Gastroesophageal sphincter (tissue), 3 donors: Measurements from ENCODE around the gene CCDC60.
"Not testable (repeated sequence)": the region's sequence is repeated elsewhere in the genome, so short reads cannot be mapped to it uniquely, and the experiment has no call there.

Experiments
- CTCF ChIP-seq, 4 experiments: fragments of 200-600 bp in 2 of 4; fragments of 450-650 bp in 2 of 4; sonication (generic) in 1 of 4; IDR thresholded peaks; one replicate each; pipeline ENCODE4 v1.5.1; 2017 to 2019; ENCODE audit warnings: antibody characterized with exemption in 4 of 4, mild to moderate bottlenecking in 2 of 4, moderate library complexity in 2 of 4
- EP300 ChIP-seq: sonication (generic); formaldehyde crosslinking; IDR thresholded peaks from one replicate; pipeline ENCODE4 v1.6.1; 2017; ENCODE audit warnings: antibody characterized with exemption, mild to moderate bottlenecking
- POLR2A ChIP-seq, 2 donors: fragments of 450-650 bp; IDR thresholded peaks; one replicate each; pipeline ENCODE4 v1.6.1; 2017; ENCODE audit warnings: antibody characterized with exemption in 2 of 2, mild to moderate bottlenecking in 2 of 2, moderate library complexity in 1 of 2
- POLR2AphosphoS5 ChIP-seq: sonication (generic); formaldehyde crosslinking; IDR thresholded peaks from one replicate; pipeline ENCODE4 v1.6.1; 2017; ENCODE audit warnings: antibody characterized with exemption

GRCh38 chr12:119360366-119360765 is 25.8 kb downstream of the CCDC60 start:
- not testable (repeated sequence) for TF ChIP-seq CTCF (IDR thresholded peaks at IDR 0.05); POLR2AphosphoS5; EP300; POLR2A (IDR thresholded peaks at IDR 0.05)
